Thyroid gland (tissue), 4 donors: ENCODE data around the gene RASAL1. TPM values are rescaled to one million over a fixed set of nuclear protein-coding genes. Genes with fewer than 3 reads are reported as not detected.

Experiments used
- DNase-seq, 2 donors: peaks; one replicate each; pipeline ENCODE4 v3.0.0-alpha.2; 2019
- H3K27ac ChIP-seq, 3 donors: fragments of 200-600 bp; sonication (generic); 1 replicate in 2 of 3; 2 replicates in 1 of 3; pipeline ENCODE4 v1.5.1; 2016 to 2019; ENCODE audit warnings: mild to moderate bottlenecking in 1 of 3, moderate library complexity in 1 of 3
- H3K27me3 ChIP-seq: fragments of 200-600 bp; sonication (generic); one replicate; pipeline ENCODE4 v1.5.1; 2019
- H3K36me3 ChIP-seq, 2 donors: fragments of 200-600 bp; sonication (generic); one replicate each; pipeline ENCODE4 v1.5.1; 2016 to 2019
- H3K4me1 ChIP-seq, 2 donors: fragments of 200-600 bp; sonication (generic); one replicate each; pipeline ENCODE4 v1.5.1; 2017 to 2019
- H3K4me3 ChIP-seq, 3 donors: fragments of 200-600 bp; sonication (generic); replicated peaks in 1 of 3; 1 replicate in 2 of 3; 2 replicates in 1 of 3; pipeline ENCODE4 v1.5.1; 2016; ENCODE audit warnings: mild to moderate bottlenecking in 1 of 3
- H3K9me3 ChIP-seq: fragments of 200-600 bp; sonication (generic); one replicate; pipeline ENCODE4 v1.5.1; 2017
- CTCF ChIP-seq, 6 experiments: fragments of 200-600 bp in 3 of 6; fragments of 450-650 bp in 3 of 6; sonication (generic) in 3 of 6; IDR thresholded peaks; one replicate each; pipeline ENCODE4 v1.5.1; 2016 to 2019; ENCODE audit warnings: antibody characterized with exemption in 6 of 6, mild to moderate bottlenecking in 2 of 6, inconsistent platforms in 1 of 6, moderate library complexity in 1 of 6
- POLR2A ChIP-seq, 2 donors: fragments of 450-650 bp; IDR thresholded peaks; one replicate each; pipeline ENCODE4 v1.6.1; 2017; ENCODE audit warnings: antibody characterized with exemption in 2 of 2, mild to moderate bottlenecking in 2 of 2, moderate library complexity in 1 of 2
- WGBS, 2 donors: methylation state at CpG; one replicate each; pipeline ENCODE4 v1.1.5; 2017; 5-methylcytosine and 5-hydroxymethylcytosine counted together
- intact Hi-C: fragments of 100-400 bp; cut with DNase I; formaldehyde crosslinking; loops from one replicate; pipeline ENCODE4 v1.15.1; 2023
- total RNA-seq, 4 donors: library from RNA; depleted of rRNA; stranded (reverse); fragments of >200 nt; gene quantifications; one replicate each; pipeline ENCODE4 v1.2.3, GENCODE V29; 2016

Gene RASAL1
- total RNA-seq, 4 donors from 2014 or later = 27.3 to 52.9 (median 45.1) TPM

- H3K9me3 ChIP-seq = no peaks in the 10 kb centered on the region
- H3K4me1 ChIP-seq = peaks cover 0 to 6% of the 10 kb centered on the region in 2 donors
- H3K27ac ChIP-seq = peak overlapping the region in 2 of 3 donors; percentile 10 to 33
- no peak overlapping the region for H3K4me3 ChIP-seq
- peaks cover 0 to 7% of the 10 kb centered on the region in 2 donors for H3K36me3 ChIP-seq
- WGBS, 2 donors = 70 to 76% methylated on average over 7 of the region's 7 CpGs
- no peaks in the 10 kb centered on the region for H3K27me3 ChIP-seq
- TF ChIP-seq POLR2A (IDR thresholded peaks at IDR 0.05) (no peak), CTCF (IDR thresholded peaks at IDR 0.05) (no peak)
- no peak for DNase-seq
- intact Hi-C loops = loop anchor here (10.0 kb wide), 1 partner anchor 45 kb away; no protein-coding TSS in a partner anchor
Measured at GRCh38 chr12:113109872-113110599, 25.5 kb downstream of the RASAL1 start.

- WGBS, 2 donors = 70 to 76% methylated on average over 4 to 5 of the region's 5 CpGs
- intact Hi-C loops = loop anchor here (10.0 kb wide), 1 partner anchor 45 kb away; no protein-coding TSS in a partner anchor
- H3K27me3 ChIP-seq = no peaks in the 10 kb centered on the region
Measured at GRCh38 chr12:113109360-113109759, 26.2 kb downstream of the RASAL1 start.

GRCh38 chr12:113108308-113108707 is 27.3 kb downstream of the RASAL1 start:
- Histone ChIP-seq H3K9me3 (no peaks in the 10 kb centered on the region), H3K4me3 (no peak overlapping the region), H3K4me1 (peaks cover 0 to 6% of the 10 kb centered on the region in 2 donors), H3K36me3 (peaks cover 0 to 7% of the 10 kb centered on the region in 2 donors), H3K27me3 (no peaks in the 10 kb centered on the region), H3K27ac (no peak overlapping the region)
- DNase-seq = no peak
- 96 to 97% methylated on average over 4 of the region's 4 CpGs for WGBS, 2 donors
- no peak for TF ChIP-seq POLR2A (IDR thresholded peaks at IDR 0.05)
- no peak for TF ChIP-seq CTCF (IDR thresholded peaks at IDR 0.05)
- intact Hi-C loops = loop anchor here (10.0 kb wide), 1 partner anchor 46 kb away; no protein-coding TSS in a partner anchor

More at GRCh38 chr12:113109360-113109759, 26.2 kb downstream of the RASAL1 start:
- Histone ChIP-seq H3K4me3 (no peak overlapping the region), H3K36me3 (peaks cover 0 to 7% of the 10 kb centered on the region in 2 donors), H3K9me3 (no peaks in the 10 kb centered on the region), H3K4me1 (peaks cover 0 to 6% of the 10 kb centered on the region in 2 donors), H3K27ac (peak overlapping the region in 1 of 3 donors; percentile 33)
- TF ChIP-seq CTCF (IDR thresholded peaks at IDR 0.05) = no peak
- TF ChIP-seq POLR2A (IDR thresholded peaks at IDR 0.05) = no peak
- DNase-seq = peak; percentile 36 to 45

GRCh38 chr12:113106361-113106760 is 29.2 kb downstream of the RASAL1 start:
- H3K36me3 ChIP-seq = peaks cover 0 to 7% of the 10 kb centered on the region in 2 donors
- TF ChIP-seq CTCF (IDR thresholded peaks at IDR 0.05) = no peak
- no peak for TF ChIP-seq POLR2A (IDR thresholded peaks at IDR 0.05)
- H3K4me1 ChIP-seq = peaks cover 0 to 6% of the 10 kb centered on the region in 2 donors
- no peak for DNase-seq
- H3K27me3 ChIP-seq = no peaks in the 10 kb centered on the region
- no peak overlapping the region for H3K27ac ChIP-seq
- intact Hi-C loops = loop anchor here (10.0 kb wide), 1 partner anchor 48 kb away; no protein-coding TSS in a partner anchor
- no peak overlapping the region for H3K4me3 ChIP-seq
- WGBS, 2 donors = 63 to 85% methylated on average over 1 of the region's 1 CpG
- H3K9me3 ChIP-seq = no peaks in the 10 kb centered on the region
